NCI-H524 (cell line): ENCODE results near the gene ARHGEF25.
"Not testable (repeated sequence)": the region's sequence is repeated elsewhere in the genome, so short reads cannot be mapped to it uniquely, and the experiment has no call there.

ENCODE experiments used
- DNase-seq, 2 experiments: peaks; one replicate each; lab custom pipeline; 2025; lab: John Stamatoyannopoulos, UW

ARHGEF25 gene

DNA sequence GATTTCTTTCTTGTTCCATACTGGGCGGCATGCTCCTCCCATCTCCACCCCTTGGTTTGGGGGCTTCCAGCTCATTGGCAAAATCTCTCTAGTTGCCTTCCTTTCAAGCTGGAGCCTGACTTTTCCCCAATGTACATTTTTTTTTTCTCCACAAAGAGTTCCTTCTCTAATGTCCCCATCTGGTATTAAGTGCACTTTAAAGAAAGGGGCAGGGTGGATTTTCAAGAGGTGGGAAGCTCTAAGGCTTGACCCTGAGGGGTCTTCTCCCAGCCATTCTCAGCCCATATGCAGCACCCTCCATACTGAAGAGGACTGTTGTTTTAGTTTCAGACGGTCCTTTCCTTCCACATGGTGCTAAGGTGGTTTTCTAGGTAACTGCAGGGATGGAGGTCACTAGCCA lies 26.1 kb upstream of the ARHGEF25 start:
- DNase-seq = no peak

DNA sequence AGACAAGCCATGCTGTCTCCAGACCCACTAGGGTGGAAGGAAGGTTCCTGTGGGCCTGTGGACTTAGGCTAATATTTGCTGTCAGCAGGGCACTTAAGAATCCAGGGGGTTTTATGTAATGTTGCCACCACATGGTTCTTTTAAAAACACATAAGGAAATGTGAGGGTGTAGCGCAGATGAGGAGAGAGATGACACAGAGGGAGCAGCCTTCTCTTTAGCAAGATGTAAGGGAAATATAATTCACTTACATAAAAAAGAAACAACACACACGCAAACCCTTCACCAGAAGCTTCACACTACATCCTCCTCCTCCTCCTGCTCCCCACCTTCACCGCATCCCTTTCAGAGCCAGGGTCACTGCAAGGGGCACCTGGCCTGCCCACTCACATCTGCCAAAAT lies 25.1 kb upstream of the ARHGEF25 start:
- no peak for DNase-seq

DNA sequence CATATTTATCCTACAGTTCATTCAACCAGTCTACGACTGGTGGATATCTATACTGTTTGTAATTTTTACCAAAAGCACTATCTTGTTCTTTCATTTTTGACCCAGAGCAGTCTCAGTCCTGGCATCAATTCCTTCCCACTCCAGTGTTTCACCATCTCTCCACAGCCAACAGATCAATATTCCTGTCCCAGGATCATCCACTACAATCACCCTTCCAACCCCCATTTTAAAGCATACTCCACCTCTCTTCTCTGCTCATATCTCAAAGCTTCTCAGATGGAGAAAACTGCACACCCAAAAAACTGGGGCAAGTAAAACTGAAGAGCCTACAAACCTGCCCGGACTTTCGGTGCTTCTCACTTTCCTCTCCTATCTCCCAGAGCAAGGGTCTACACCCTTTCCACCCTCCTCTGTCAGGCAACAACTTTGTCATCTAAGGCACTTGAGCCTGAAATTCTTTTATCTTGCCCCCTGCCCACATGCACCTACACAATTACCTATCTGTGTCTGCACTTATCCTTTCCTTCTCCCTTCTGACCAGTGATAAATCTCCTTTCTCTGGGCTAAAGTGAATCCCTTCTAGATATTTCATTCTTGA lies 24.3 kb upstream of the ARHGEF25 start:
- DNase-seq = no peak

DNA sequence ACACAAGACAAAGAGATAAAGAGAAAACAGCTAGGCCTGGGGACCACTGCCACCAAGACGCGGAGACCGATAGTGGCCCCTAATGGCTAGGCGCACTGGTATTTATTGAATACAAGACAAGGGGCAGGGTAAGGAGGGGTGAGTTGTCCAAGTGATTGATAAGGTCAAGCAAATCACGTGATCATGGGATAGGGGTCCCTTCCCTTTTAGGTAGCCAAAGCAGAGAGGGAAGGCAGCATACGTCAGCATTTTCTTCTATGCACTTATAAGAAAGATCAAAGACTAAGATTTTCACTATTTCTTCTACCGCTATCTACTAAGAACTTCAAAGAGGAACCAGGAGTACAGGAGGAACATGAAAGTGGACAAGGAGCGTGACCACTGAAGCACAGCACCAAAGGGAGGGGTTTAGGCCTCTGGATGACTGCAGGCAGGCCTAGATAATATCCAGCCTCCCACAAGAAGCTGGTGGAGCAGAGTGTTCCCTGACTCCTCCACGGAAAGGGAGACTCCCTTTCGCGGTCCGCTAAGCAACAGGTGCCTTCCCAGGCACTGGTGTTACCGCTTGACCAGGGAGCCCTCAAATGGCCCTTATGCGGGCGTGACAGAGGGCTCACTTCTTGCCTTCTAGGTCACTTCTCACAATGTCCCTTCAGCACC lies 22.2 kb upstream of the ARHGEF25 start:
- not testable (repeated sequence) for DNase-seq

- no peak for DNase-seq
These were observed 20.8 kb upstream of the ARHGEF25 start for GRCh38 chr12:57590479-57590863.

GRCh38 chr12:57590864-57591781 lies 20.1 kb upstream of the ARHGEF25 start, which contains the start of gene PIP4K2C:
Gene PIP4K2C (plus strand): TSS chr12:57591192. CDS start chr12:57591290, 98 bp downstream.
- DNase-seq = peak; percentile 23 to 64

GRCh38 chr12:57591782-57592325 lies 19.4 kb upstream of the ARHGEF25 start:
- DNase-seq = no peak

- DNase-seq = peak; percentile 76 to 88
These were observed 18.6 kb upstream of the ARHGEF25 start for GRCh38 chr12:57592551-57593165.

GRCh38 chr12:57593187-57593586 lies 18.0 kb upstream of the ARHGEF25 start:
- DNase-seq = peak; percentile 21 to 78

DNA sequence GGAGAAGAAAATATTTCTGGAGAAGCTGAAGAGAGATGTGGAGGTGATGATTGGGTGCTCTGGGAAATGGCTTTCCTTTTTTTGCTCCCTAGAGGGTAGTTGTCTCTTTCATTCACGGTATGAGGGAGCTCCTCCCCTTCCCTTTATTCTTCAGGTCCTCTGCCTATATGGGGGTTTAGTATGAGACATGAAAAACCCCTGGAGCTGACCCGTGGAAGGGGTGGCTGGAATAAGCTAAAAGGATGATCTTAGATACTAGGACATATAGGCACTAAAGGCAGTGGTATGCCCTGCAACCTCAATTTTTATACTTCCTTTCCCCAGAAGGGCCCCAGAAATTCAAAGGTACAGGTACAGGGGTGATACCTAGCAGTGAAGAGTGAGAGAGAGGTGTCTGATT lies 10.8 kb upstream of the ARHGEF25 start:
- no peak for DNase-seq

DNA sequence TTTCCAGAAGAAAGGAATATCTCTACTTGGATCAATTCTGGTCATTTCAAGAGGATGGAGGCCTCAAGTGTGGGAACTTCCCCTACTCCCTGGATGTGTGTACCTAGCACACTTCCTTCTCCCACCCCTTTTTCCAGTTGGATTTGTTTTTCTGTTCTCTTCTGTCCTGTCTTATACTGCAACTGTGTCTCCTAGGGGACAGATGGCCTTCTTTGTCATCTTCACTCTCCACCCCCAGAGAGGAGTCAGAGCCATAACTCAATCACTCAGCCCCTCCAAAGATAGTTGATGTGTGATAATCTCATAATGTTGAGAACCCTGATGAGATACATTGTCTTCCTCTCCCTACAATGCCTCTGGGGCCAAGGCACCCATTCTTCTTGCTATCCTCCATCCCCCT lies 8.7 kb upstream of the ARHGEF25 start:
- DNase-seq = no peak

GRCh38 chr12:57603324-57603723 lies 7.9 kb upstream of the ARHGEF25 start:
- DNase-seq = no peak

DNA sequence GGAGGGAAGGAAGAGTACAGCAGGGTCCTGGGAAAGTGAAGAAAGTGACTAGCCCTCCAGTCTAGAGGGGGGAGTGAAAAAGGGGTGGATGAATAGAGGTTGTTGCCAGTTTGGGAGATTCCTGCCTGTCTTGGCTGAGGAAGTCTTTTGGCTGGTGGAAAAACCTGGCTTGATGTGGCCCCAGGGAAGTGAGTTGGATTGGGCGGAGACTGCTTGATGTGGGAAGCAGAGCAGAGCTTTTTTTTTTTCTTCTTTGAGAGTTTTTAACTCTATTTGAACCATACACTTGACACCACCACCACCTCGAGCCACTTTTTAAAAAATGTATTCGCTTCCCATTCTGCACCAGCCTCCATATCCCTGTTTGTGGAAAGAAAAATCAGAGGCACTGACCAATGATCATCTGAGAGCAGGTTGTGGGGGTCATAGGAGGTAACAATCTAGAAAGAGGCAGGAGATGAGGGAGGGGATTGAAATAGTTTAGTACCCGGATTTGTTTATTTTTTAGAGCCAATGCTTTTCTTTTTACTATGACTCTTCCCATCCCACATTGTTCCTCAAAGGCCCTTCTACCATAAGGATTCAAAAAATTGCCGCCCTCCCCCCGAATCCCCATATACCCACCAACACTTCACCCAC lies 7.3 kb upstream of the ARHGEF25 start:
- no peak for DNase-seq

DNA sequence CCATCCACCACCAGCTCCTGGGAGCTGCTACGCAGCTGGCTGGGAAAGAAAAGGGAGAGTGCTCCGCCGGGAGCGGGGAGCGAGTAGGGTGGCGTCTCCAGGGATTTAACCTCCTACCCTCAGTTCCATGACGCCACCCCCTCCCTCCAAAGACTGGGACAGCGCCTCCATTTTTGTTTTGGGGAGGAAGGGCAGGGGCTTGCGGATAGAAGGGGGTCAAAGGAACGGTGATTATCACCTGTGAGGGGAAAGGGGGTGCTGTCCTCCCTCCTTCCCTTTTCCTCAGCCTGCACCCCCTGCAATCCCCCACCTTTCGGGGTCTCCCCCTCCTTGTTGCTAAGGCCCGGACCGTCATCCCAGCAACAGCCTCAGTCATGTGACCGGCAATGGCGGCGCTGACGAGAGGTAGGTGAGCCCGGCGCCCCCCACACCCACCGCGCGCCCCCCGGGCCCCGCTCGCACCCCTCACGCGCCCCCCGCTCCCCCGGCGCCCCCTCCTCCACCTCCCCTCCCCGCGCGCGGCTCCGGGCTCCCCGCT lies 6.7 kb upstream of the ARHGEF25 start, which contains the start of gene DTX3:
Gene DTX3 (plus strand): TSS at position 371 of the 538 bp plus-strand sequence. CDS start 1,694 bp downstream, outside the sequence.
- no peak for DNase-seq

- no peak for DNase-seq
These were observed 6.0 kb upstream of the ARHGEF25 start for GRCh38 chr12:57604992-57605810.

DNA sequence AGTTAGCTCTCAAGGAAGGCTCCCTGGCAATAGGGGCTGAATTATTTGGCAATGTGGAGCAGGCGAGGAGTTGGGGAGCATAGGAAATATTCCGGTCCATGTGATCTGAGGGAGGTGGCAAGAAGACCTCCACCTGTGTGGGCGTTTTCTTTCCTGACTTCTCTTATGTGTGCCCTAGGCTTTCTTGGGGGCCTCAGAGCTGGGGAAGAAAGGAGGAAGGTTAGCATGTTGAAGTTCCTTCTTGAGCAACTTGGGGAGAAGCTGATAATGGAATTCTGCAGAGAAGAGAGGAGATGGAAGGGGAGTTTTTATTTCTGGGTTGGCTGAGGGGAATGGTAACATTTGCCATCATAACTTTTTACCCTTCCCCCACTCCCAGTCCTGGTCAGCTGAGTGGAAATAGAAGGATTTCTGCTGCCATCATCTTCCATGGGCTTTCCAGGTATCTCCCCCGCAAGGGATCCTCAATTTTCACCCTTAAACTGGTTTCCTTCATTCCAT lies 5.4 kb upstream of the ARHGEF25 start:
- no peak for DNase-seq

DNA sequence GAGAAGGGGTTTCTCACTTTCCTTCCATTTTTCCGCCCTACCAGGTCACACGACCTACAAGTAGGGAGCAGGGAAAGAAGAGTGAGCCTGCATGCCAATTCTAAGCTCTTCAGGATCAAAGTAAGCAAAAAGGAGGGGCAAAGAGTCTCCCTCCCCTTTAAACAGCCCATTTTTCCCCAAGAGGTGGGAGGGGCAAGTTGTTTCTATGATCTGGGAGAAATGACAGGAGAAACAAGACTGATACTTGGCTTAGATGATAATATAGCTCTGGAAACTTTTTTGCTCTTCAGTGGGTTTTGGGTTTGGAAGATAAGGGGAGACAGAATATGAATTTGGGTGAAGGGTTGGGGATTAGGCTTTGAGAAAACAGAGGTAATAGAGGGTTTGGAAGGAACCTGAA lies 4.8 kb upstream of the ARHGEF25 start:
- no peak for DNase-seq

GRCh38 chr12:57606821-57607220 lies 4.4 kb upstream of the ARHGEF25 start:
- no peak for DNase-seq

- DNase-seq = no peak
These were observed 3.1 kb upstream of the ARHGEF25 start for GRCh38 chr12:57607958-57608663.
